ENCODE results near the gene SPNS3.

GRCh38 chr17:4523946-4524345 lies 90.2 kb downstream of the SPNS3 start:
- TF ChIP-seq EGR1 (IDR thresholded peaks at IDR 0.05; ENCODE audit: low read depth in 2 of 2) (no peak), CTCF (IDR thresholded peaks at IDR 0.05; ENCODE audit: low read depth, low read length, missing input control) (no peak), REST (IDR thresholded peaks at IDR 0.05) (no peak), NR2F2 (IDR thresholded peaks at IDR 0.05) (no peak), TAF1 (conservative IDR thresholded peaks at IDR 0.05) (no peak), ZBTB33 (IDR thresholded peaks at IDR 0.05) (no peak), SP1 (IDR thresholded peaks at IDR 0.05) (no peak), RAD21 (IDR thresholded peaks at IDR 0.05) (no peak), JUND (IDR thresholded peaks at IDR 0.05) (no peak), MAX (IDR thresholded peaks at IDR 0.05) (no peak), FOXA2 (IDR thresholded peaks at IDR 0.05) (no peak), ATF3 (IDR thresholded peaks at IDR 0.05) (no peak), RXRA (IDR thresholded peaks at IDR 0.05) (no peak), YY1 (IDR thresholded peaks at IDR 0.05) (no peak)

All from liver (tissue), 3 donors.